Astrocyte of the cerebellum (primary cell): Measurements from ENCODE around the gene CDH4.

Experiments
- DNase-seq: peaks from one replicate; pipeline ENCODE4 v3.0.0-alpha.2; 2011; ENCODE audit warnings: low read depth
- H3K4me3 ChIP-seq: 2 replicates; pipeline ENCODE4 v1.5.1; 2011; ENCODE audit warnings: mild to moderate bottlenecking, low read depth, low read length, moderate library complexity
- CTCF ChIP-seq: IDR thresholded peaks from 2 replicates; pipeline ENCODE4 v1.5.1; 2012; ENCODE audit warnings: low read length, low read depth, moderate library complexity, mild to moderate bottlenecking; ENCODE audit errors: missing control alignments
- in situ Hi-C: cut with HindIII; loops from 2 replicates; pipeline ENCODE4 v1.10.0; 2017; ENCODE audit warnings: low sequenced_read_pairs

CDH4 gene

DNA sequence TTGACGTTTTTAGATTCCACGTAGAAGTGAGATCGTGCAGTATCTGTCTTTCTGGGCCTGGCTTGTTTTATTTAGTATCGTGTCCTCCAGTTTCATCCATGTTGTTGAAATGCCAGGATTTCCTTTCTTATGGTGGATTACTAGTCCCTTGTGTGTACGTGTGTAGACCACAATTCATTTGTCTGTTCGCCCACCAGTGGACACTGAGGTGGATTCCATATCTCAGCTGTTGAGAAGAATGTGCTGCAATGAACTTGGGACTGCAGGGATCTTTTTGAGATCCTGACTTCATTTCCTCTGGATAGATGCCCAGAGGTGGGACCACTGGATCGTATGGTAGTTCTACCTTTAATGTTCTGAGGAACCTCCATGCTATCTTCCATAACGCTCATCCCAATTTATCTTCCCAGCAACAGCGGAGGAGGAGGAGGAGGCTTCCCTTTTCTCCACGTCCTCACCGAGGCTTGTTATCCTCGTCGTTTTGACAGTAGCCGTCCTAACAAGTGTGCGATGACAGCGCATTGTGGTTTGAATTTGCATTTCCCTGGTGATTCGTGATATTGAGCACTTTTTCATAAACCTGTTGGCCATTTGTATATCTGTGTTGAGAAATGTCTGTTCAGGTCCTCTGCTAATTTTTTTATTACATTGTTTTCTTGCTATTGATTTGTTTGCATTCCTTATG is 62.4 kb downstream of the CDH4 start:
- no peak overlapping the region for H3K4me3 ChIP-seq
- in situ Hi-C loops: no loop called here
- no peak for TF ChIP-seq CTCF
- no peak for DNase-seq

- in situ Hi-C loops: no loop called here
- no peak for TF ChIP-seq CTCF
- no peak for DNase-seq
- H3K4me3 ChIP-seq: no peak overlapping the region
These were observed 63.3 kb downstream of the CDH4 start for GRCh38 chr20:61315319-61315718.

GRCh38 chr20:61316346-61316745 is 64.3 kb downstream of the CDH4 start:
- DNase-seq: no peak
- in situ Hi-C loops: no loop called here
- H3K4me3 ChIP-seq: no peak overlapping the region
- TF ChIP-seq CTCF: no peak

GRCh38 chr20:61317966-61318530 is 66.0 kb downstream of the CDH4 start:
- no peak for DNase-seq
- TF ChIP-seq CTCF: no peak
- no peak overlapping the region for H3K4me3 ChIP-seq
- in situ Hi-C loops: no loop called here

- no peak for TF ChIP-seq CTCF
- no peak overlapping the region for H3K4me3 ChIP-seq
- DNase-seq: no peak
- in situ Hi-C loops: no loop called here
These were observed 68.8 kb downstream of the CDH4 start for GRCh38 chr20:61320691-61321425.

DNA sequence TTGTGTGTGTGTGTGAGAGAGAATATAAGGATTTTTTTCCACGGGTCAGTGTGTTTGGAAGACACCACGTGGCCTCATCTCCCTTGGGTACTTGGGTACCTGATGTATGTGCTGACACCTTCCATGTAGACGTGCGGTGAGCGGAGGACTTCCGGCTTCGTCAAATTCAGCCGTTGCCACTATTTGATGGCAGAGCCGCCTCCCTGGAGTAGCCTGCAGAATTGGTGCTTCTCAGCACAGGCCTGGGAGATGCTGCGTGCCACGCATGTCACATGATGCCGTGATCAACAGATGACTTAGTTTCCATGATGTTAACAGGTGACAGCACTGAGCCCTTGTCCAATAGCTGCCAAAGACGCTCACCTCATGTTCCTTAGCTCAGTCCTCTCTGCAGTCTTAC is 69.4 kb downstream of the CDH4 start:
- no peak for DNase-seq
- no peak overlapping the region for H3K4me3 ChIP-seq
- TF ChIP-seq CTCF: no peak
- in situ Hi-C loops: no loop called here
